GM12878 (cell line): ENCODE data around the gene SAPCD2. TPM values are rescaled to one million over a fixed set of nuclear protein-coding genes. Genes with fewer than 3 reads are reported as not detected.

Source experiments
- ATAC-seq: fragments of 200-7000 bp; cut with Tn5 transposase; 3 replicates; pipeline ENCODE4 v1.9.1; 2020; ENCODE audit warnings: mild to moderate bottlenecking, moderate library complexity
- BruUV-seq: library from RNA; stranded (reverse); fragments of 400-500 nt; replicated peaks from 2 replicates; lab custom pipeline; 2021; lab: Mats Ljungman, UMichigan
- CTCF ChIA-PET: fragments of 300-600 bp; sonication (Branson Sonifier 250); formaldehyde crosslinking; extraction: SDS; loops from one replicate; lab custom pipeline; 2021; ENCODE audit warnings: inconsistent platforms; lab: Yijun Ruan, JAX
- POLR2A ChIA-PET: fragments of 350-600 bp; formaldehyde crosslinking; extraction: SDS; loops from one replicate; lab custom pipeline; 2021; ENCODE audit warnings: inconsistent platforms; lab: Charles Lee
- RAD21 ChIA-PET: fragments of 300-600 bp; sonication (Branson Sonifier 250); formaldehyde crosslinking; loops from one replicate; lab custom pipeline; 2023; ENCODE audit warnings: antibody characterized with exemption; ENCODE audit not compliant: unreplicated experiment; lab: Charles Lee
- SMC1A ChIA-PET: fragments of 300-600 bp; sonication (Branson Sonifier 250); formaldehyde crosslinking; loops from one replicate; lab custom pipeline; 2023; ENCODE audit not compliant: unreplicated experiment, uncharacterized antibody; lab: Charles Lee
- DNase-seq: peaks from one replicate; pipeline ENCODE4 v3.0.0-alpha.2; 2011; ENCODE audit warnings: low read depth, low spot score
- FAIRE-seq: peaks from 3 replicates; lab custom pipeline; 2011; peaks lifted over from hg19 to GRCh38; lab: Jason Lieb, UNC
- H2AFZ ChIP-seq: 2 replicates; pipeline ENCODE4 v1.6.0; 2011; ENCODE audit warnings: low read depth, low read length, control low read depth; ENCODE audit not compliant: control insufficient read depth
- H3K27ac ChIP-seq: 2 replicates; pipeline ENCODE4 v1.5.1; 2011; ENCODE audit warnings: control low read depth; ENCODE audit not compliant: control insufficient read depth, insufficient read depth
- H3K27me3 ChIP-seq, 2 experiments: replicated peaks in 1 of 2; 2 replicates each; pipeline versions ENCODE4 v1.6.0 to v1.6.1; 2011; ENCODE audit warnings: low read length in 1 of 2; ENCODE audit not compliant: control insufficient read depth in 2 of 2, insufficient read depth in 2 of 2
- H3K36me3 ChIP-seq, 2 experiments: 2 replicates each; pipeline ENCODE4 v1.5.1; 2011; ENCODE audit warnings: low read length in 1 of 2; ENCODE audit not compliant: control insufficient read depth in 2 of 2, insufficient read depth in 2 of 2
- H3K4me1 ChIP-seq: 2 replicates; pipeline ENCODE4 v1.6.1; 2011; ENCODE audit warnings: mild to moderate bottlenecking, low read length, moderate library complexity, mixed read lengths; ENCODE audit not compliant: control insufficient read depth, insufficient read depth
- H3K4me2 ChIP-seq: 2 replicates; pipeline ENCODE4 v1.6.0; 2011; ENCODE audit warnings: control low read depth; ENCODE audit not compliant: control insufficient read depth, insufficient read depth
- H3K4me3 ChIP-seq: fragments of 200-600 bp; sonication (generic); 2 replicates; pipeline ENCODE4 v1.5.1; 2016
- H3K79me2 ChIP-seq: 2 replicates; pipeline ENCODE4 v1.6.0; 2011; ENCODE audit warnings: low read length; ENCODE audit not compliant: control insufficient read depth, insufficient read depth
- H3K9ac ChIP-seq: 2 replicates; pipeline ENCODE4 v1.8.0; 2011; ENCODE audit warnings: low read length, control low read depth, mixed read lengths; ENCODE audit not compliant: control insufficient read depth, insufficient read depth
- H3K9me3 ChIP-seq: replicated peaks from 3 replicates; pipeline ENCODE4 v1.5.1; 2011; ENCODE audit warnings: mild to moderate bottlenecking, low read length; ENCODE audit not compliant: control insufficient read depth, insufficient read depth
- H4K20me1 ChIP-seq: 2 replicates; pipeline ENCODE4 v1.6.0; 2011; ENCODE audit not compliant: control insufficient read depth, insufficient read depth
- BACH1 ChIP-seq: fragments of 450-650 bp; IDR thresholded peaks from 2 replicates; pipeline ENCODE4 v1.6.1; 2017; ENCODE audit warnings: mild to moderate bottlenecking, borderline replicate concordance
- EP300 ChIP-seq, 2 experiments: fragments of 150-350 bp in 1 of 2; IDR thresholded peaks; 2 replicates each; pipeline ENCODE4 v1.6.1; 2011 to 2012; ENCODE audit warnings: low read depth in 2 of 2, low read length in 2 of 2, borderline replicate concordance in 1 of 2, improper control_type of control experiment in 1 of 2, inconsistent platforms in 1 of 2; ENCODE audit not compliant: control insufficient read depth in 1 of 2
- HDAC6 ChIP-seq: fragments of 200-600 bp; sonication (generic); IDR thresholded peaks from one replicate; pipeline ENCODE4 v1.8.0; 2017; ENCODE audit warnings: antibody characterized with exemption; ENCODE audit not compliant: unreplicated experiment
- IRF4 ChIP-seq: IDR thresholded peaks from 2 replicates; pipeline ENCODE4 v1.6.1; 2011; ENCODE audit warnings: low read depth, low read length
- NFIC ChIP-seq: IDR thresholded peaks from 2 replicates; pipeline ENCODE4 v1.6.1; 2012; ENCODE audit warnings: low read depth, mild to moderate bottlenecking, inconsistent platforms, low read length, moderate library complexity
- PKNOX1 ChIP-seq: fragments of 450-650 bp; IDR thresholded peaks from 2 replicates; pipeline ENCODE4 v1.6.1; 2016; ENCODE audit warnings: mild to moderate bottlenecking
- RAD51 ChIP-seq: fragments of 450-650 bp; IDR thresholded peaks from 2 replicates; pipeline ENCODE4 v1.6.1; 2016; ENCODE audit warnings: moderate library complexity, mild to moderate bottlenecking, inconsistent platforms
- SMAD1 ChIP-seq: fragments of 450-650 bp; IDR thresholded peaks from 2 replicates; pipeline ENCODE4 v1.6.1; 2018; ENCODE audit warnings: mild to moderate bottlenecking, low read depth; ENCODE audit not compliant: partially characterized antibody
- SMARCA5 ChIP-seq: fragments of 450-650 bp; IDR thresholded peaks from 2 replicates; pipeline ENCODE4 v1.6.1; 2017; ENCODE audit warnings: mild to moderate bottlenecking
- SP1 ChIP-seq: IDR thresholded peaks from one replicate; pipeline ENCODE4 v1.6.1; 2011; ENCODE audit warnings: low read depth, low read length
- TBL1XR1 ChIP-seq: IDR thresholded peaks from 2 replicates; pipeline ENCODE4 v1.6.1; 2012; ENCODE audit warnings: low read depth, low read length, improper control_type of control experiment
- ZNF622 ChIP-seq: fragments of 450-650 bp; IDR thresholded peaks from 2 replicates; pipeline ENCODE4 v1.6.1; 2017; ENCODE audit warnings: mild to moderate bottlenecking, inconsistent platforms
- ZNF687 ChIP-seq: fragments of 450-650 bp; IDR thresholded peaks from 2 replicates; pipeline ENCODE4 v1.6.1; 2017; ENCODE audit warnings: mild to moderate bottlenecking, moderate library complexity
- WGBS: methylation state at CpG from one replicate; pipeline ENCODE4 v1.1.6; 2016; ENCODE audit warnings: low lambda C conversion rate; ENCODE audit not compliant: insufficient replicate concordance, insufficient coverage; ENCODE audit errors: missing lambda C conversion rate; 5-methylcytosine and 5-hydroxymethylcytosine counted together
- in situ Hi-C: fragments of 300-500 bp; cut with MboI; formaldehyde crosslinking; loops from 9 replicates; pipeline ENCODE4 v1.14.3; 2018; ENCODE audit warnings: mixed read lengths
- intact Hi-C: fragments of 100-400 bp; cut with micrococcal nuclease; formaldehyde crosslinking; loops from one replicate; pipeline ENCODE4 v1.14.2; 2022; ENCODE audit not compliant: unreplicated experiment
- polyA plus RNA-seq, 11 experiments: library from polyadenylated mRNA; depleted of rRNA in 4 of 11; unstranded in 6 of 11; stranded (reverse) in 5 of 11; fragments of >200 nt; fragmentation: Nextera tagmentation in 4 of 11; fragmentation: Illumina TruSeq in 1 of 11; extraction: Ambion mirVana in 4 of 11; extraction: Trizol in 1 of 11; gene quantifications; 1 replicate in 1 of 11; 2 replicates in 10 of 11; pipeline versions ENCODE4 v1.2.1 to v1.2.3, GENCODE V29; 2011 to 2016; ENCODE audit warnings: inconsistent platforms in 2 of 11, missing spikeins in 2 of 11, low read depth in 1 of 11
- total RNA-seq, 4 experiments: library from RNA; depleted of rRNA in 3 of 4; stranded (reverse); fragments of >200 nt in 3 of 4; fragmentation: Illumina TruSeq in 1 of 4; extraction: Trizol in 1 of 4; gene quantifications; 2 replicates each; pipeline versions ENCODE4 v1.2.1 to v1.2.3, GENCODE V29; 2013 to 2021

The SAPCD2 gene
- total and polyA plus RNA-seq, 10 of the 15 experiments (the other 5 are each of a cell fraction or from before 2014, with no cell fraction given): 1.6 to 35.2 (median 7.2) TPM

- TF ChIP-seq ZNF622: no peak
- 0 out of 2 replicates have a peak, but pooled peaks have one; percentile 26 for TF ChIP-seq SMARCA5
- TF ChIP-seq ZNF687: 0 out of 2 replicates have a peak, but pooled peaks have one; percentile 41
- TF ChIP-seq IRF4: no peak
- no peak for TF ChIP-seq NFIC
These were observed 6.3 kb upstream of the SAPCD2 start (continued) for GRCh38 chr9:137076636-137077009.

GRCh38 chr9:137075275-137075775 lies 5.0 kb upstream of the SAPCD2 start:
- WGBS: 78% methylated on average over 12 of the region's 12 CpGs

More at GRCh38 chr9:137075275-137075775, 5.0 kb upstream of the SAPCD2 start:
- intact Hi-C loops: no loop called here
- ChIA-PET SMC1A (interaction anchor here (1.0 kb wide), 2 partner anchors 11 to 20 kb away, joined by 3 to 5 read pairs; partner anchors contain the start of gene MAN1B1), RAD21 (interaction anchor here (1.2 kb wide), 1 partner anchor 20 kb away, joined by 4 read pairs; no protein-coding TSS in a partner anchor), POLR2A (interaction anchor here (0.6 to 1.3 kb wide), 3 partner anchors 11 to 56 kb away, joined by 3 to 8 read pairs (median 5); partner anchors contain the start of gene MAN1B1), CTCF (interaction anchor here (1.4 to 1.7 kb wide), 3 partner anchors 9 to 29 kb away, joined by 3 to 8 read pairs (median 3); partner anchors contain the start of gene MAN1B1)
- no peak overlapping the region for H2AFZ ChIP-seq
- no peak overlapping the region for H3K27ac ChIP-seq
- TF ChIP-seq RAD51 (no peak), EP300 (IDR thresholded peaks at IDR 0.05; ENCODE audit: borderline replicate concordance in 1 of 2, control insufficient read depth in 1 of 2, low read depth in 2 of 2, low read length in 2 of 2) (no peak), BACH1 (no peak), PKNOX1 (no peak), HDAC6 (no peak), TBL1XR1 (no peak), SP1 (no peak), SMAD1 (no peak)
- BruUV-seq: no TSS peak
- FAIRE-seq: no peak
- H3K27me3 ChIP-seq: no peaks in the 10 kb centered on the region
- no peaks in the 10 kb centered on the region for H3K9me3 ChIP-seq
- in situ Hi-C loops: no loop called here
- no peak overlapping the region for H3K9ac ChIP-seq
- H3K79me2 ChIP-seq: peaks cover 8% of the 10 kb centered on the region
- H3K4me2 ChIP-seq: no peak overlapping the region
- H3K4me3 ChIP-seq: no peak overlapping the region
- peaks cover 25% of the 10 kb centered on the region for H3K4me1 ChIP-seq
- H3K36me3 ChIP-seq: peaks cover 0 to 5% of the 10 kb centered on the region in 2 experiments; a peak in 1 of 4 replicates
- ATAC-seq: no peak
- no peak for DNase-seq
- H4K20me1 ChIP-seq: no peaks in the 10 kb centered on the region; the same call in 1 of the 2 replicates
